Measurements from ENCODE around the gene ATRN.

- no peak for TF ChIP-seq JUNB (IDR thresholded peaks at IDR 0.05; ENCODE audit: unreplicated experiment)
- no peak for TF ChIP-seq EZH2phosphoT487 (IDR thresholded peaks at IDR 0.05; ENCODE audit: unreplicated experiment)
- no peak for TF ChIP-seq CTCF (conservative IDR thresholded peaks at IDR 0.05; ENCODE audit: low read depth in 2 of 2)
- TF ChIP-seq POLR2AphosphoS5 (IDR thresholded peaks at IDR 0.05; ENCODE audit: low read depth) = no peak
- TF ChIP-seq CREB1 (CRISPR knock-in tag; IDR thresholded peaks at IDR 0.05; ENCODE audit: low read depth) = no peak
- no peak for TF ChIP-seq EZH2 (IDR thresholded peaks at IDR 0.05; ENCODE audit: low read depth, unreplicated experiment)
- TF ChIP-seq REST (IDR thresholded peaks at IDR 0.05; ENCODE audit: unreplicated experiment) = no peak
- no peak for TF ChIP-seq ETS1 (IDR thresholded peaks at IDR 0.05)
- no peak for TF ChIP-seq NANOG (IDR thresholded peaks at IDR 0.05; ENCODE audit: borderline replicate concordance)
- TF ChIP-seq STAT1 (IDR thresholded peaks at IDR 0.05; ENCODE audit: unreplicated experiment) = no peak
Measured at GRCh38 chr20:3560578-3560977, 89.8 kb downstream of the ATRN start.
